T-helper 17 cell (primary cell): Measurements from ENCODE around the gene PTPN21. TPM values are rescaled to one million over a fixed set of nuclear protein-coding genes. Genes with fewer than 3 reads are reported as not detected.

Source experiments
- ATAC-seq: fragments of 150-1000 bp; cut with Tn5 transposase; 2 replicates; pipeline ENCODE4 v1.10.0; 2021; ENCODE audit warnings: mild to moderate bottlenecking, moderate library complexity
- DNase-seq, 3 donors: peaks; one replicate each; pipeline versions ENCODE4 v3.0.0 to v3.0.0-alpha.2; 2020 to 2021
- H3K9me3 ChIP-seq: one replicate; pipeline ENCODE4 v1.7.0; 2013; ENCODE audit warnings: low read length, mild to moderate bottlenecking; ENCODE audit not compliant: control insufficient read depth, poor library complexity, severe bottlenecking
- H3K27ac Mint-ChIP-seq: one replicate; pipeline ENCODE4 v1.8.0; 2022; ENCODE audit warnings: mild to moderate bottlenecking, moderate library complexity, mixed read lengths
- H3K27me3 Mint-ChIP-seq: one replicate; pipeline ENCODE4 v1.8.0; 2022; ENCODE audit warnings: mixed read lengths
- H3K36me3 Mint-ChIP-seq: one replicate; pipeline ENCODE4 v1.8.0; 2022; ENCODE audit warnings: low read depth, mixed read lengths
- H3K4me1 Mint-ChIP-seq: one replicate; pipeline ENCODE4 v1.8.0; 2022; ENCODE audit warnings: mild to moderate bottlenecking, mixed read lengths
- H3K4me3 Mint-ChIP-seq: one replicate; pipeline ENCODE4 v1.8.0; 2022; ENCODE audit warnings: mild to moderate bottlenecking, moderate library complexity, mixed read lengths
- total RNA-seq, 4 donors: library from RNA in 2 of 4; stranded (reverse) in 2 of 4; gene quantifications; one replicate each; pipeline ENCODE4 v1.2.3 and lab custom pipeline; 2022 to 2026

Gene PTPN21
- total RNA-seq, 2 donors from 2014 or later = not detected

DNA sequence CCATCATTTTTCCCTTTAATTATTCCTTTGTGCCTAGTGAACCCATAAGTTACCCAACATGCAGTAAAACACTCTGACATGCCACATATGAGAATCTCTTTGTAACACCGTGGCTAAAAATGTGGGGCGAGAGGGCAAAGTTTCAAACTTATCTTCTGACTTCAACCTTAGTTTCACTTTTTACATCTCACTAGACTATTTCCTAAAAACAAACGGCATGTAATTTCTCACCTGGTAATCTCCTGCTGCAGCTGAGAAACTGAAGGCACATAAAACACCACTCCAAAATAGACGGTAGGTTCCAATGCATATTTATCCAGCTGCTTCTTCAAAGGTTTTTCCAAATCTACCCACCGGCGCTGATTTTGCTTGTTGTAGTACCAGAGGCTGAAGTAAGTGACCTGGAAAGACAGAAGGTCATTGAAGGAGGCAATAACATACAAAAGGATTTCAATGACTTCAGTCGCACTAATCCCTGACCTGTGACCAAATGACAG lies 37.9 kb downstream of the PTPN21 start:
- Mint-ChIP-seq H3K27me3 (peaks cover 47% of the 10 kb centered on the region), H3K27ac (no peak overlapping the region), H3K4me3 (peak overlapping the region; percentile 25), H3K4me1 (peaks cover 6% of the 10 kb centered on the region), H3K36me3 (peaks cover 5% of the 10 kb centered on the region)
- no peaks in the 10 kb centered on the region for H3K9me3 ChIP-seq
- DNase-seq = no peak
- ATAC-seq = no peak

- ATAC-seq = no peak
These were observed 39.1 kb downstream of the PTPN21 start for GRCh38 chr14:88515499-88516221.

GRCh38 chr14:88507208-88507607 lies 47.6 kb downstream of the PTPN21 start:
- H3K4me3 Mint-ChIP-seq = no peak overlapping the region
- no peaks in the 10 kb centered on the region for H3K36me3 Mint-ChIP-seq
- H3K4me1 Mint-ChIP-seq = peaks cover 3% of the 10 kb centered on the region
- H3K27me3 Mint-ChIP-seq = peaks cover 25% of the 10 kb centered on the region
- H3K9me3 ChIP-seq = no peaks in the 10 kb centered on the region
- no peak for DNase-seq
- ATAC-seq = no peak
- H3K27ac Mint-ChIP-seq = no peak overlapping the region

More at GRCh38 chr14:88515499-88516221, 39.1 kb downstream of the PTPN21 start:
- Mint-ChIP-seq H3K36me3 (peaks cover 5% of the 10 kb centered on the region), H3K27me3 (peaks cover 37% of the 10 kb centered on the region), H3K4me3 (no peak overlapping the region), H3K27ac (no peak overlapping the region), H3K4me1 (peaks cover 6% of the 10 kb centered on the region)
- no peaks in the 10 kb centered on the region for H3K9me3 ChIP-seq
- no peak for DNase-seq

GRCh38 chr14:88505621-88506020 lies 49.2 kb downstream of the PTPN21 start:
- ATAC-seq (no peak), DNase-seq (no peak)
- no peaks in the 10 kb centered on the region for H3K36me3 Mint-ChIP-seq
- H3K27me3 Mint-ChIP-seq = peaks cover 38% of the 10 kb centered on the region
- H3K9me3 ChIP-seq = no peaks in the 10 kb centered on the region
- H3K27ac Mint-ChIP-seq = no peak overlapping the region
- no peak overlapping the region for H3K4me3 Mint-ChIP-seq
- H3K4me1 Mint-ChIP-seq = peaks cover 3% of the 10 kb centered on the region

DNA sequence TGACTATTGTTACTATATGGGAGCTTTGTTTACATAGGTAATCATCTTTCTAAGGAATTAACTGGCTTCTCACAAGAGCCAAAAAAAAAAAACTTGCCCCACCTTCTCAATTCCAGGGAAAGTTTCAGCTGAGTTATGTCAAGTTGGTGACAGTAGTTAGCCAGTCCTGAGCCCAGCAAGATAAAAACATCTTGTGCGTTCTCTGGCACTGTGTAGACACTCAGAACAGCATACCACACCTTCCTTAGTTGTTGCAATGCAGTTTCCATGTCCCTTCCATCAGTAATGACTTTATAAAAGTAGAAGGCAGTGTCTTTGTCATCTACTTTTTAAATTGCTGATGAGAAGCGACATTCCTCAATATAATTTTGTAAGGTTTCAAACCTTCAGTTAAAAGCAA lies 50.2 kb downstream of the PTPN21 start:
- ATAC-seq (no peak), DNase-seq (no peak)
- no peak overlapping the region for H3K4me3 Mint-ChIP-seq

DNA sequence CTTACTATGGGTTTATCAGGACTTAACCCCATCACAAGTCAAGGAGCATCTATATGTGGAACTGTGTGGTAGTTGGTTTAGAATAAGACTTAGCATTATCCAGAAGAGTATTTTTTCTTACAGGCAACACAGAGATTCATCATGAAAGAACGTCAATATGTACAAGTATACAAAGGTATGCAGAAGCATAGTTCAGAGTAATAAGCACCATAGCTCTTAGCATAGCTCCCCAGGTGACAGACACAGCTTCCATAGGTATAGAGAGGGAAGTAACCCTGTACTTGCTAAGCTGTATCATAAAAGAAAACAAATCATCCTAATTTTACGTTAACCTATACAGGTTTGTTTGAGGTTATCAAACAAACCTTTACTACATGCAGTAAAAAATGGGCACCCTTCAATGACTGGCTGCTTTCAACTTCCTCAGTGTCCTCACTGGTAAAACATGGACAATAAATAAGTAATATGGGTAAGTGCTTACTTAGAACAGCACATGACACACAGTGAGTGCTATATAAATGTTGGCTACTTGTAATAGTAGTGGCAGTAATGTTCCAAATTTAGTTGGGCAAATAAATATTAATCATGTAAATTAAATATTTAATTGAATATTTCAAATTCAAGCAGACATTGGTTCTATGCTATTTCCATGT lies 50.9 kb downstream of the PTPN21 start:
- Mint-ChIP-seq H3K4me1 (peaks cover 3% of the 10 kb centered on the region), H3K36me3 (no peaks in the 10 kb centered on the region), H3K27ac (no peak overlapping the region), H3K4me3 (no peak overlapping the region), H3K27me3 (peaks cover 25% of the 10 kb centered on the region)
- no peak for DNase-seq
- ATAC-seq = no peak
- H3K9me3 ChIP-seq = no peaks in the 10 kb centered on the region

More for the DNA sequence above, 50.2 kb downstream of the PTPN21 start:
- Mint-ChIP-seq H3K27ac (no peak overlapping the region), H3K27me3 (peaks cover 32% of the 10 kb centered on the region), H3K36me3 (no peaks in the 10 kb centered on the region), H3K4me1 (peaks cover 3% of the 10 kb centered on the region)
- no peaks in the 10 kb centered on the region for H3K9me3 ChIP-seq

- H3K27me3 Mint-ChIP-seq = peaks cover 29% of the 10 kb centered on the region
- no peak overlapping the region for H3K4me3 Mint-ChIP-seq
- H3K9me3 ChIP-seq = no peaks in the 10 kb centered on the region
- peak overlapping the region; percentile 22 for H3K27ac Mint-ChIP-seq
- ATAC-seq = no peak
- H3K36me3 Mint-ChIP-seq = no peaks in the 10 kb centered on the region
- no peak for DNase-seq
- H3K4me1 Mint-ChIP-seq = peaks cover 3% of the 10 kb centered on the region
These were observed 52.1 kb downstream of the PTPN21 start for GRCh38 chr14:88502740-88503139.

DNA sequence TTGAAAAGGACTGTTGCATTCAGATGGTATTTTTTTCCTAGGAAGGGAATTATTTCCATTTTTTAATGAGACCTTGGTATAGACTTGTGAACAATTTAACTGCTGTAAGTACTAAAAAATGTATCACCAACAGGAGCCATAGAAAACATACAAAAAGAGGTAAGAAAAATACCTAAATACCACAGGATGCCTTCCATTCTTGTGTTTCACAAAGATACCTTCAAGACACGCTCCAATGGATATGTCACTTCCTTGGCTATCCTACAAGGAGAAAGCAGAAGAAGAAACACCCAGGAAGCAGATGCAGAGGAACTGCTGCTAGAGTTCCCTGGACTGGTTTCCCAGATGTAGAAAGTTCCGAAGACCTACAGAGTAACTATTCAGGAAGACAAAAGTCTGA lies 54.2 kb downstream of the PTPN21 start:
- H3K27me3 Mint-ChIP-seq = peaks cover 32% of the 10 kb centered on the region
- no peaks in the 10 kb centered on the region for H3K9me3 ChIP-seq

GRCh38 chr14:88499225-88499624 lies 55.6 kb downstream of the PTPN21 start:
- Mint-ChIP-seq H3K4me3 (no peak overlapping the region), H3K27ac (no peak overlapping the region), H3K36me3 (no peaks in the 10 kb centered on the region), H3K4me1 (peaks cover 3% of the 10 kb centered on the region), H3K27me3 (peaks cover 41% of the 10 kb centered on the region)
- ATAC-seq (no peak), DNase-seq (no peak)
- no peaks in the 10 kb centered on the region for H3K9me3 ChIP-seq

More for the DNA sequence above, 54.2 kb downstream of the PTPN21 start:
- Mint-ChIP-seq H3K4me1 (peaks cover 3% of the 10 kb centered on the region), H3K36me3 (no peaks in the 10 kb centered on the region), H3K27ac (no peak overlapping the region), H3K4me3 (no peak overlapping the region)
- DNase-seq (no peak), ATAC-seq (no peak)

DNA sequence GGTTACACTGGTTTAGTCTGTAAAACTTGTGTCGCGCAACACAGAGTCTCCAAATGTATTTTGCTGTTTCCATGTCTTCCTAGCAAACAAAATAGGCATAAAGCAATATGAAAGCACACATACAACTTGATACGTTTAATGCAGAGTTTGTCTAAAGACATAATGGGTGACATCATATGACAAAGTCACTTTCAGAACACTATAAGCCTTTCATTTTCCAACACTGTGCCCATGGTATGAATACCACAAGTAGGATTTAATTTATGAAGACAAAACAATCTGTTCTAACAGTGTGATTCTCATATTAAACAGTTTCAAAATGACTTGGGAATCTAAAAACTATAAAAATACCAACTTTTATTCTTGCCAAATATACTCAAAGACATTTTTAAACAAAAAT lies 58.4 kb downstream of the PTPN21 start:
- Mint-ChIP-seq H3K27ac (no peak overlapping the region), H3K4me3 (no peak overlapping the region)
- no peak for DNase-seq

DNA sequence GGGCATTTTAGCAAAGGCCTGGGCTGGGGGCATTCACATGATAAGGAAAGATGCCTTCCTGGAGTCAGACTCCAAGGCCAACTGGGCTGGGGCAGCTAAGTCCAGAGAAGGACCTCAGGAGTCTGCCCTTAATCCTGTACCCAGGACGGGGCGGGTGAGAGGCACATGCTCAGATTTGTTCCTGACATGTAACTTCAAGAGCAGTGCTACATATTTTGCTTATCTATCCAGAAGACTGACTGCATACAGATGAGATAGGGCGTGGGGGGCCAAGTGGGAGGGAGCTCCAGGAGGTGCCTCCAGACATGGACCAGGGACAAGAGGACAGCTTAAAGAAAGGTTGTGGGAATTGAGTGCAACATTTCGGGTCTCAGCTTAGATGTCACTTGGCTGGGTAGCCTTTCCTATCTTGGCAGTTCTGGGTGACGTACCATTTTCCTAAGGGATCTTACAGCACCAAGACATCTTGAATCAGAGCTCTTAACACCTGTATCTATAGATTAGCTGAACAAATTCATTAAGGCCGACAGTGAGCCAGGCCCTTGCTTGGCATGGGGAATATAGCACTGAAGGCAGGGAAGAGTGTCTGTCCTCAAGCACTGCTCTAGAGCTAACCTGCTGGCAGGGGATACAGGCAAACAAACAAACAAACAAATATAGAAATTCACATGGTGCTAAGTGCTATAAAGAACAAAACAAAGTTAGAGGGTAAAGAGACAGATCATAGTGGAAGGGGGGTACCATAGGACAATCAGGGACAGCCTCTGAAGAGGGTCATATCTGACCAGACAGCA lies 61.2 kb downstream of the PTPN21 start:
- DNase-seq (no peak), ATAC-seq (no peak)
- H3K27ac Mint-ChIP-seq = no peak overlapping the region
- H3K27me3 Mint-ChIP-seq = peaks cover 39% of the 10 kb centered on the region
- H3K36me3 Mint-ChIP-seq = no peaks in the 10 kb centered on the region
- no peaks in the 10 kb centered on the region for H3K9me3 ChIP-seq
- H3K4me3 Mint-ChIP-seq = no peak overlapping the region
- H3K4me1 Mint-ChIP-seq = peaks cover 2% of the 10 kb centered on the region

More for the DNA sequence above, 58.4 kb downstream of the PTPN21 start:
- H3K36me3 Mint-ChIP-seq = no peaks in the 10 kb centered on the region
- H3K27me3 Mint-ChIP-seq = peaks cover 44% of the 10 kb centered on the region
- ATAC-seq = no peak
- H3K9me3 ChIP-seq = no peaks in the 10 kb centered on the region
- peaks cover 5% of the 10 kb centered on the region for H3K4me1 Mint-ChIP-seq

DNA sequence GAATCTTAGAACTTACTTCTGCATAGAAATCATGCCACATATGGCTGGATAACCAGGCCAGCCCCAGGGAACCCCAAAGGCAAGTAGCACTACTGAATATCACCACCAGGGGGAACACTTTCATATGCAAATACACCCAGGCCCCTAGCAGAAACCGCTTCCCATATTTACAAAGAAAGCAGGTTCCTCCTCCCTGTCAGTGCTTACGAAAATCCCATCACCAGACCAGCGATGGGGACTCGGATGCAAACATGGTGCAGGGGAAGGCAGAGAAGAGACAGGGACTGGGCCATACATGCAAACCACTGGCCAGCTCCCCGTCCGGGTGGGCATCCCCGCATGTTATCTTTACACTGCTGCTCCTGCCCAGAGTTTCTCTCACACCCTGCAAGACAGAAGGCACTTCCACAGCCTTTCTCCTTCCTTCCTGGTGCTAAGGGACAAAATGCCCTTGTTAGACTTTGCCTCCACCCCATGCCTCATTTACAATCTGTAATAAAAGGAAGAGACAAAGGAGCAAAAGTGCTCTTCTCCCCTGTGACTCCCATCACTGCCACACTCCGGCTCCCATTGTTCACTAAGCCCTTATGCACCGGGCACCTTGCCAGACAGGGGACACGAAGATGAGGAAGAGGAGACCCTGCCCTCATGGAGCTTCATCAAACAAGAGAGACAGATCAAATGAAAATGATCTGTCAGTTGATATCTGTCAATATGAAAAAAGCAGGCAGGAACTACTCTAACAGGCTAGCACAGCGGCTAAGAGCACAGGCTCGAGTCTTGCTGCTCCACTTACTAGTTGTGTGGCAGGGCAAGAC lies 62.3 kb downstream of the PTPN21 start:
- Mint-ChIP-seq H3K36me3 (no peaks in the 10 kb centered on the region), H3K27me3 (peaks cover 34% of the 10 kb centered on the region), H3K4me3 (no peak overlapping the region), H3K4me1 (peaks cover 2% of the 10 kb centered on the region), H3K27ac (no peak overlapping the region)
- peak in 1 of 3 donors; percentile 61 for DNase-seq
- no peaks in the 10 kb centered on the region for H3K9me3 ChIP-seq
- ATAC-seq = peak; percentile 82
